ENCODE measurements around the gene GFOD2. TPM values are rescaled to one million over a fixed set of nuclear protein-coding genes. Genes with fewer than 3 reads are reported as not detected.
A peak's percentile ranks its signal among the peaks of the same experiment; 100 is the strongest.

GFOD2 gene
- total RNA-seq, 1 donor = 2.0 TPM

- H3K4me3 ChIP-seq (ENCODE audit: low read length) = no peak overlapping the region
- H3K9me3 ChIP-seq (ENCODE audit: low read depth, low read length) = no peaks in the 10 kb centered on the region
- H3K27me3 ChIP-seq (ENCODE audit: insufficient read depth, low read length) = no peaks in the 10 kb centered on the region
- peaks cover 13% of the 10 kb centered on the region for H3K4me1 ChIP-seq (ENCODE audit: insufficient read depth, low read length)
Measured at GRCh38 chr16:67655363-67655762, 63.8 kb downstream of the GFOD2 start.

DNA sequence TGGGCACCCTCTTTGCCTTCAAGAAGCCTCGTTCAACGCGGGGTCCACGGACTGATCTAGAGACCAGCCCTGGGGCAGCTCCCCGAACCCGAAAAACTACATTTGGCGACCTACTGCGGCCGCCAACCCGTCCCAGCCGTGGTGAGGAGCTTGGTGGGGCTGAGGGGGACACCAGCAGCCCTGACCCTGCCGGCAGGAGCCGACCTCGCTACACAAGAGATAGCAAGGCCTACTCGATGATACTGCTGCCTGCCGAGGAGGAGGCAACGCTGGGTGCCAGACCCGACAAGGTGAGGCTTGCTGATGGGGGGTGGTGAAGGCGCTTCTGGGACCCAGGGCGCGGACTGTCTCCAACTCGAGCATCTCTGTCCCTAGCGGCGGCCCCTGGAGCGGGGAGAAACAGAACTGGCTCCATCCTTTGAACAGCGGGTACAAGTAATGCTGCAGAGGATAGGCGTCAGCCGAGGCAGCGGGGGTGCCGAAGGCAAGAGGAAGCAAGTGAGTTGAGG is 64.7 kb downstream of the GFOD2 start:
- H3K9me3 ChIP-seq (ENCODE audit: low read depth, low read length) = no peaks in the 10 kb centered on the region
- no peaks in the 10 kb centered on the region for H3K27me3 ChIP-seq (ENCODE audit: insufficient read depth, low read length)
- peaks cover 9% of the 10 kb centered on the region for H3K4me1 ChIP-seq (ENCODE audit: insufficient read depth, low read length)
- H3K4me3 ChIP-seq (ENCODE audit: low read length) = no peak overlapping the region

DNA sequence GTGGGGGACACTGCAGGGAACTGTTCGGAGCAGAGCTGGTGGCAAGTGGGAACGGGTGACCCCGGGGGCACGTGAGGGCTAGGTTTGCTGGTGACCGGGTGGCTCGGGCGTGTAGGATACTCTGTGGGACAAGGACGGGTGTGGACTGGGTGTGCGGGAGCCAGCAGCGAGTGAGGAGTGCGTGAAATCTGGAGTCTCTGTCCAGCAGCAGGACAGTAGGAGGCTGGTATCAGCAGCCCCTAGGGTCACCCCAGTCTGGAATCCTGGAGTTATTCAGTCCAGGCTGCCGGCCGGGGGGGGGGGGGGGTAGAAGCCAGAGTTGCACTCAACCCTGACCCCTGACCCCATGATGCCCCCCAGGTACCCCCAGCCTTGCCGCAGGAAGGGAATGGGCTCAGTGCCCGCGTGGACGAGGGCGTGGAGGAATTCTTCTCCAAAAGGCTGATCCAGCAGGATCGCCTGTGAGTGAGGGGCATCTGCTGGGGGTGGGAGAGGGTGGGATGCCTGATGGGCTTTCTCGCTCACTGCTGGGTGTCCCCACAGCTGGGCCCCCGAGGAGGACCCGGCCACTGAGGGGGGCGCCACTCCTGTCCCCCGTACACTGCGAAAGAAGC is 65.2 kb downstream of the GFOD2 start:
- H3K9me3 ChIP-seq (ENCODE audit: low read depth, low read length) = no peaks in the 10 kb centered on the region
- H3K4me1 ChIP-seq (ENCODE audit: insufficient read depth, low read length) = peaks cover 3% of the 10 kb centered on the region
- H3K27me3 ChIP-seq (ENCODE audit: insufficient read depth, low read length) = no peaks in the 10 kb centered on the region
- H3K4me3 ChIP-seq (ENCODE audit: low read length) = no peak overlapping the region

- no peaks in the 10 kb centered on the region for H3K4me1 ChIP-seq (ENCODE audit: insufficient read depth, low read length)
- no peaks in the 10 kb centered on the region for H3K9me3 ChIP-seq (ENCODE audit: low read depth, low read length)
- no peak overlapping the region for H3K4me3 ChIP-seq (ENCODE audit: low read length)
- H3K27me3 ChIP-seq (ENCODE audit: insufficient read depth, low read length) = no peaks in the 10 kb centered on the region
Measured at GRCh38 chr16:67653128-67653788, 65.9 kb downstream of the GFOD2 start.

DNA sequence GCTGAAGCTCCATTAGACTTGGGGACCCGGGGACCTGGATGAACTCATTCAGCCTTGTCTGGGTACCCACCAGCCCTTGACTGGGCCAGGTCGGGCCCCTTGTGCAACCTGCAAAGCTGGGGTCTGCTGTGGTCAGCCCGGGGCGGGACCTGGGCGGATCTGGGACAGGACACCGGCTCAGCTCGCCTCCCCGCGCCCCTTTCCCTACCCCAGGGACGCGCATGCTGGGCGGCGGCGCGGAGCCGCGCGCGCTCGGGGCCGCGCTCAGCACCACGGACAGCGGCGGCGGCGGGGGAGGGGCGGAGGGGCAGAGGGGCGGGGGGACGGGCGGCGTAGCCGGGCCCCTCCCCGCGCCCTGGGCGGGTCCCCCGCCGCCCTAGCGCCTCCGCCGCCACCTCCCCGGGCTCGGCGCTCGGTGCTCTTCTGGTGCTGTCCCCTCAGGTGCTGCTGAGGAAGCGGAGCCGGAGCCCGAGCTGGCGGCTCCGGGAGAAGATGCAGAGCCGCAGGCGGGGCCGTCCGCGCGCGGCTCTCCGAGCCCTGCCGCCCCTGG is 66.5 kb downstream of the GFOD2 start:
- Histone ChIP-seq H3K4me1 (ENCODE audit: insufficient read depth, low read length) (no peaks in the 10 kb centered on the region), H3K27me3 (ENCODE audit: insufficient read depth, low read length) (no peaks in the 10 kb centered on the region), H3K9me3 (ENCODE audit: low read depth, low read length) (no peaks in the 10 kb centered on the region), H3K4me3 (ENCODE audit: low read length) (no peak overlapping the region)

- no peak overlapping the region for H3K4me3 ChIP-seq (ENCODE audit: low read length)
- H3K4me1 ChIP-seq (ENCODE audit: insufficient read depth, low read length) = no peaks in the 10 kb centered on the region
- H3K9me3 ChIP-seq (ENCODE audit: low read depth, low read length) = no peaks in the 10 kb centered on the region
- H3K27me3 ChIP-seq (ENCODE audit: insufficient read depth, low read length) = no peaks in the 10 kb centered on the region
Measured at GRCh38 chr16:67651847-67652246, 67.3 kb downstream of the GFOD2 start.

- peaks cover under 1% of the 10 kb centered on the region for H3K4me1 ChIP-seq (ENCODE audit: insufficient read depth, low read length)
- H3K9me3 ChIP-seq (ENCODE audit: low read depth, low read length) = no peaks in the 10 kb centered on the region
- no peaks in the 10 kb centered on the region for H3K27me3 ChIP-seq (ENCODE audit: insufficient read depth, low read length)
- no peak overlapping the region for H3K4me3 ChIP-seq (ENCODE audit: low read length)
Measured at GRCh38 chr16:67651039-67651438, 68.1 kb downstream of the GFOD2 start.

DNA sequence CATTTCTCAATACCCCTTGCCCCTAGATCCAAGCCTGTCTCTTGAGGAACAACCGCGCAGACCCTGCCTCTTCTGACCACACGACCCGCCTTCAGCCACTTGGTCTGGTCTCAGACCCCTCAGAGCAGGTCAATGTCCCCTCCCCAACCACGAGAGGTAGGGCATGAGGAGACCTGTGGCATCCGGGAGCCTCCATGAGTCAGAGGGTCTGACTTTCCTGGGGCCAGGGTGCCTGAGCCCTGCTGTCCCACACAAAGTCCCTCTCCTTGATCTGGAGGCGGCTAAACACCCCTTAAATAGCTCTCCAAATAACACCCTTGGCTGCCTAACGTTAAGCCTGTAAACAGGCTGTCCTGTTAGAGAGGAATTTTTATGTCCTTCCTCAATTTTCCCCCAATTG is 69.1 kb downstream of the GFOD2 start:
- no peaks in the 10 kb centered on the region for H3K27me3 ChIP-seq (ENCODE audit: insufficient read depth, low read length)
- no peaks in the 10 kb centered on the region for H3K9me3 ChIP-seq (ENCODE audit: low read depth, low read length)
- peaks cover 11% of the 10 kb centered on the region for H3K4me1 ChIP-seq (ENCODE audit: insufficient read depth, low read length)
- H3K4me3 ChIP-seq (ENCODE audit: low read length) = no peak overlapping the region

DNA sequence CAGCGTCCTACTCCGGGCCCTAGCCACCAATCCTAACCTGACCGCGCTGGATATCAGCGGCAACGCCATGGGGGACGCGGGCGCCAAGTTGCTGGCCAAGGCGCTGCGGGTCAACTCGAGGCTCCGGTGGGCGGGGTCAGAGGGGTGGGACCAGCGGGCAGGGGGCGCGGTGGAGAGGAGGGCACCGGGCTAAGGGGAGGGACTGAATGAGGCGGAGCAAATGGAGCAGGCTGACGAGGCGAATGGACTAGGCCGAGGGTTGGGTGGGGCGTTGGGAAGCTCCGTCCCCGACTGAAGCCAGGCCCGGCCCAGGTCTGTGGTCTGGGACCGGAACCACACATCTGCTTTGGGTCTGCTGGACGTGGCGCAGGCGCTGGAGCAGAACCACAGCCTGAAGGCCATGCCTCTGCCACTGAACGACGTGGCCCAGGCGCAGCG is 69.6 kb downstream of the GFOD2 start:
- Histone ChIP-seq H3K4me3 (ENCODE audit: low read length) (no peak overlapping the region), H3K9me3 (ENCODE audit: low read depth, low read length) (no peaks in the 10 kb centered on the region)

GRCh38 chr16:67648764-67649407 is 70.2 kb downstream of the GFOD2 start:
- Histone ChIP-seq H3K9me3 (ENCODE audit: low read depth, low read length) (no peaks in the 10 kb centered on the region), H3K27me3 (ENCODE audit: insufficient read depth, low read length) (no peaks in the 10 kb centered on the region), H3K4me3 (ENCODE audit: low read length) (no peak overlapping the region), H3K4me1 (ENCODE audit: insufficient read depth, low read length) (peaks cover 11% of the 10 kb centered on the region)

More for the DNA sequence above, 69.6 kb downstream of the GFOD2 start:
- peaks cover 11% of the 10 kb centered on the region for H3K4me1 ChIP-seq (ENCODE audit: insufficient read depth, low read length)
- no peaks in the 10 kb centered on the region for H3K27me3 ChIP-seq (ENCODE audit: insufficient read depth, low read length)

GRCh38 chr16:67648088-67648763 is 70.9 kb downstream of the GFOD2 start:
- Histone ChIP-seq H3K9me3 (ENCODE audit: low read depth, low read length) (no peaks in the 10 kb centered on the region), H3K27me3 (ENCODE audit: insufficient read depth, low read length) (no peaks in the 10 kb centered on the region), H3K4me3 (ENCODE audit: low read length) (no peak overlapping the region), H3K4me1 (ENCODE audit: insufficient read depth, low read length) (peaks cover 11% of the 10 kb centered on the region)

DNA sequence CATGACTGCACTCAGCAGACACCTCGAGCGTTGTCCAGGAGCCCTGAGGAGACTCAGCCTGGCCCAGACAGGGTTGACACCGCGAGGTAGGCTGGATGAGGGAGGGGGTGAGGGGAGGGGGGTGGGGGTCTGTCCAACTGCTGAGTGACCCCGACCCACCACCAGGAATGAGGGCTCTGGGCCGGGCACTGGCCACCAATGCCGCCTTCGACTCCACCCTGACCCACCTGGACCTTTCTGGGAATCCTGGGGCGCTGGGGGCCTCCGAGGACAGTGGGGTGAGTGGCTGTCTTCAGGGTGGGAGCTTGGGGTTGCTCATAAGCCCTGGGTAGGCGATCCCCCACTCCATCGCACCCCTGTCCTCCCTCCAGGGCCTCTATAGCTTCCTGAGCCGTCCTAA is 71.4 kb downstream of the GFOD2 start:
- Histone ChIP-seq H3K27me3 (ENCODE audit: insufficient read depth, low read length) (no peaks in the 10 kb centered on the region), H3K4me1 (ENCODE audit: insufficient read depth, low read length) (peaks cover 11% of the 10 kb centered on the region), H3K9me3 (ENCODE audit: low read depth, low read length) (no peaks in the 10 kb centered on the region), H3K4me3 (ENCODE audit: low read length) (no peak overlapping the region)

DNA sequence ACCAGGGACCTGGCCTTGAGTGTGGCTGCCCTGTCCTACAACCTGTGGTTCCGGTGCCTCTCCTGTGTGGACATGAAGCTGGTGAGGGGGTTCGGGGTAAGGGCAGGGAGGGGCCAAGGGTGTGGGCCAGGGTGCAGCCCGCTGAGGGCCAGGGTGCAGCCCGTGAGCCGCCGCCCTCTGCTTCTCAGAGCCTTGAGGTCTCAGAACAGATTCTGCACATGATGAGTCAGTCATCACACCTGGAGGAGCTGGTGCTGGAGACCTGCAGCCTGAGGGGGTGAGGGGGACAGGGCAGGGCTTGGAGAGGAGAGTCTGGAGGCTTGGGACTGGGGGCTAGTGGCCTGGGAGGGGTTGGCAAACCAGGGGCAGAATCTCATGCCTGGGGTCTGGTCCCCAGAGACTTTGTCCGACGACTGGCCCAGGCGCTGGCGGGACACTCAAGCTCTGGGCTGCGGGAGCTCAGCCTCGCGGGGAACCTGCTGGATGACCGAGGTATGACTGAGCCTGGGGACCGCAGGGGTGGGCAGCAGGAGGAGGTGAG is 71.9 kb downstream of the GFOD2 start:
- H3K4me1 ChIP-seq (ENCODE audit: insufficient read depth, low read length) = peaks cover 11% of the 10 kb centered on the region
- H3K4me3 ChIP-seq (ENCODE audit: low read length) = no peak overlapping the region
- H3K27me3 ChIP-seq (ENCODE audit: insufficient read depth, low read length) = no peaks in the 10 kb centered on the region
- H3K9me3 ChIP-seq (ENCODE audit: low read depth, low read length) = no peaks in the 10 kb centered on the region

- Histone ChIP-seq H3K9me3 (ENCODE audit: low read depth, low read length) (no peaks in the 10 kb centered on the region), H3K4me1 (ENCODE audit: insufficient read depth, low read length) (peaks cover 11% of the 10 kb centered on the region), H3K4me3 (ENCODE audit: low read length) (peak overlapping the region; percentile 41), H3K27me3 (ENCODE audit: insufficient read depth, low read length) (no peaks in the 10 kb centered on the region)
Measured at GRCh38 chr16:67645397-67646121, 73.6 kb downstream of the GFOD2 start.
